Cardiac septum (tissue), 1 donor: Measurements from ENCODE around the gene QPCT. TPM values are rescaled to one million over a fixed set of nuclear protein-coding genes. Genes with fewer than 3 reads are reported as not detected.
"Not testable (repeated sequence)": the region's sequence is repeated elsewhere in the genome, so short reads cannot be mapped to it uniquely, and the experiment has no call there.

Source experiments
- DNase-seq: peaks from one replicate; pipeline ENCODE4 v3.0.0-alpha.2; 2020; ENCODE audit warnings: low spot score
- intact Hi-C: fragments of 100-400 bp; cut with DNase I; formaldehyde crosslinking; loops from one replicate; pipeline ENCODE4 v1.14.0; 2022
- total RNA-seq: library from RNA; stranded (reverse); fragmentation: NEBNext Ultra II Directional; extraction: Animal tissue kit (Norgen Biotek cat#: 25700); gene quantifications from one replicate; pipeline ENCODE4 v1.2.1, GENCODE V29; 2021
- donor health status: DM: no; HTN: no; CAD: no.

QPCT gene
- total RNA-seq, 1 donor from 2014 or later, result 5.2 TPM

- intact Hi-C loops, result no loop called here
- DNase-seq, result no peak
These were observed 10.1 kb downstream of the QPCT start for GRCh38 chr2:37354531-37354930.

GRCh38 chr2:37355735-37356134 lies 11.3 kb downstream of the QPCT start:
- DNase-seq, result no peak
- intact Hi-C loops, result no loop called here

GRCh38 chr2:37356299-37356698 lies 11.9 kb downstream of the QPCT start:
- intact Hi-C loops, result no loop called here
- DNase-seq, result no peak

- intact Hi-C loops, result no loop called here
- no peak for DNase-seq
These were observed 12.6 kb downstream of the QPCT start for GRCh38 chr2:37357069-37357468.

- no peak for DNase-seq
- intact Hi-C loops, result no loop called here
These were observed 13.1 kb downstream of the QPCT start for GRCh38 chr2:37357530-37357929.

- no peak for DNase-seq
- intact Hi-C loops, result no loop called here
These were observed 14.0 kb downstream of the QPCT start for GRCh38 chr2:37358466-37358865.

- intact Hi-C loops, result no loop called here
- DNase-seq, result no peak
These were observed 16.9 kb downstream of the QPCT start for GRCh38 chr2:37361216-37361815.

GRCh38 chr2:37361994-37362698 lies 17.7 kb downstream of the QPCT start:
- intact Hi-C loops, result no loop called here
- DNase-seq, result no peak

- no peak for DNase-seq
- intact Hi-C loops, result no loop called here
These were observed 19.9 kb downstream of the QPCT start for GRCh38 chr2:37364351-37364750.

- intact Hi-C loops, result no loop called here
- DNase-seq, result no peak
These were observed 21.2 kb downstream of the QPCT start for GRCh38 chr2:37365669-37366068.

GRCh38 chr2:37366773-37367172 lies 22.3 kb downstream of the QPCT start:
- intact Hi-C loops, result no loop called here
- DNase-seq, result no peak

GRCh38 chr2:37367310-37367709 lies 22.9 kb downstream of the QPCT start:
- intact Hi-C loops, result no loop called here
- no peak for DNase-seq

- no peak for DNase-seq
These were observed 23.6 kb downstream of the QPCT start for GRCh38 chr2:37367984-37368383.

GRCh38 chr2:37370666-37371065 lies 26.2 kb downstream of the QPCT start:
- intact Hi-C loops, result no loop called here
- DNase-seq, result no peak

More at GRCh38 chr2:37367984-37368383, 23.6 kb downstream of the QPCT start:
- intact Hi-C loops, result no loop called here

GRCh38 chr2:37372000-37372399 lies 27.6 kb downstream of the QPCT start:
- intact Hi-C loops, result no loop called here
- DNase-seq, result no peak

- DNase-seq, result no peak
- intact Hi-C loops, result no loop called here
These were observed 31.4 kb downstream of the QPCT start for GRCh38 chr2:37375741-37376288.

- no peak for DNase-seq
- intact Hi-C loops, result no loop called here
These were observed 32.2 kb downstream of the QPCT start for GRCh38 chr2:37376421-37377186.

GRCh38 chr2:37377187-37377532 lies 32.7 kb downstream of the QPCT start:
- intact Hi-C loops, result no loop called here
- DNase-seq, result no peak

- intact Hi-C loops, result no loop called here
These were observed 34.0 kb downstream of the QPCT start for GRCh38 chr2:37378411-37378810.

GRCh38 chr2:37379881-37380296 lies 35.5 kb downstream of the QPCT start:
- DNase-seq, result no peak
- intact Hi-C loops, result no loop called here

More at GRCh38 chr2:37378411-37378810, 34.0 kb downstream of the QPCT start:
- DNase-seq, result no peak

- intact Hi-C loops, DNase-seq: not testable (repeated sequence)
These were observed 36.4 kb downstream of the QPCT start for GRCh38 chr2:37380787-37381186.
